Esophagus mucosa (tissue), 1 donor: Measurements from ENCODE around the gene DDO. TPM values are rescaled to one million over a fixed set of nuclear protein-coding genes. Genes with fewer than 3 reads are reported as not detected.
A peak's percentile ranks its signal among the peaks of the same experiment; 100 is the strongest.

Experiments
- ATAC-seq: fragments of 200-7000 bp; cut with Tn5 transposase; one replicate; pipeline ENCODE4 v1.9.1; 2020
- total RNA-seq: library from RNA; stranded (reverse); gene quantifications from one replicate; pipeline ENCODE4 v1.2.4, GENCODE V29; 2023
- donor health status: DM: yes; HTN: yes; CAD: no.

Gene DDO
- total RNA-seq, 1 donor from 2014 or later: 0.08 TPM

DNA sequence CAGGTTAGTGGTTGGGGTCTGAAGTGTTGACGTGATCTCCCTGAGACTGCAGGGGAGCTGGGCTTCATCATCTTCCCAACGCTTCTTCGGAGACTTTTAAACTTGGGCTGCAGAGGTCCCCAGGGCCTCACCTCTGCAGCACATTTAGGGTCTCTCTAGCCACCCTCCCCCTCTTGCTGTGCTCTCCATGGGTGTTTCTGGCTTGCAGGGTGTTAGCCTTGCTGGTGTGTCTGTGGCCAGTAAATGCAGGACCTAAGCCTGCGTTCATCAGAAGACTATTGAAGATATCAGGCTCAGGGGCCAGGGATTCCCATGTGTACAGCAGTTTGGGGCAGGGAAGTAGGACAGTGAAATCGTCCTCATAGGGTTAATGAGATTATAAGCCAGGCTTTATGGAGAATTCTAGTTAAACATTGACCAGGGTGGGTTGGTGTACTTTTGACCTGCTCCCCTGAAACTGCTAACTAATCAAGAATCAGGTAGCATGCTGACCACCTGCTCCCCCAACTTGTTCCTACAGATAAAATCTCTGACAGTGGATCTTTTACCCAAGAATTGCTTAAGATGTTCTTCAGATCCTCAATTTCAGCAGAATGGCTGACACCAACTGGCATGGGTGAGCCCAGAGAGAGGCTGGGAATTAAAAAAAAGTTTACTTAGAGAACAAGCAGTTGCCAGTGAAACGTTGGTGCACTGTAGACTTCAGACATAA is 3.8 kb upstream of the DDO start:
- no peak for ATAC-seq

- no peak for ATAC-seq
Observed at GRCh38 chr6:110418594-110418993, 3.2 kb upstream of the DDO start.

DNA sequence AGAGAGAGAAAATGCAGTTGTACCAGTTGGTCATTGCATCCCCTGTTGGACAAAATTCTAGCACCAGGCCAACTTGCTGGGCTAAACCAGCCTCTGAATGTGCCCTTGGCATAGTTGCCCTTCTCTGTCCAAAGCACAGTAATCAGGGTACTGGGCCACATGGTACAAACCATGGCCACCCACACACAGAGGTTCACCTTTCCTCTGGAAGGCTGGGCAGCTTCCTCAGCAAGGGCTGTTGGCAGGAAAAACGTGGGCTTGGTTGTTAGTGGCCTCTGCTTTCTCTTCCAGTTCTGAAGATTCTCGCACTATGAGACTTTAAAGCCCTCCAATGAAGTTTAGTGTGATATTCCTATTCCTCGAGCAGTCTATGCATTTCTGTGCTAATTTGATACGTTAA is 706 bp downstream of the DDO start:
- ATAC-seq: no peak

DNA sequence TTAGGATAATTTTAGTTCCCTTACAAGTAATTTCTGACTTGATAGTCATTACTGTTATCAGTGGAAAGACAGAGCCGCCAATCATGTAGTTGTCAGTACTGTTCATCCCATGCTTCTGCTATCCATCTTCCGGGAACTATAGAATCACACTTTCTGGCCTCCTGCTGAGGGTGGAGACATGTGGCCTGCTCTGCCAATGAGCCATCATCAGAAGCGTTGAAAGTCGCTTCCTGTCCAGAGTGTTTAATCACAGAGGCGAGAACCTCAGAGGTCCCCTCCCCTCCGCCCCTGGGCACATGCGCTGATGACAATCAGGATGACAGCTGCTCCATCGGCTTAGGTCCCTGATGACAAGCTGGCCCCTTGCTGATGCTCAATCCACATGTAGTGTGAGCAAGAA is 3.0 kb downstream of the DDO start:
- ATAC-seq: no peak

DNA sequence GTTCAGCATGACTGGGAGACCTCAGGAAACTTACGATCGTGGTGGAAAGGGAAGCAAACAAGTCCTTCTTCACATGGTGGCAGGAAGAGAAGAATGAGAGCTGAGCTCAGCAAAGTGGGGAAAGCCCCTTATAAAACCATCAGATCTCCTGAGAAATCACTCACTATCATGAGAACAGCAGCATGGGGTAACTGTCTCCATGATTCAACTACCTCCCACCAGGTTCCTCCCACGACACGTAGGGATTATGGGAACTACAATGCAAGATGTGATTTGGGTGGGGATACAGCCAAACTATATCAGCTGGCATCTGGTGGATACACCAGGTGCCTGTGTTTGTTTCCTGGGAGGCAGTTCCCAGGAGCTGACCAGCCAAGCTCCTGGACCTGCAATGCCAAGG is 4.9 kb downstream of the DDO start:
- no peak for ATAC-seq

GRCh38 chr6:110409794-110410193 is 5.6 kb downstream of the DDO start:
- no peak for ATAC-seq

DNA sequence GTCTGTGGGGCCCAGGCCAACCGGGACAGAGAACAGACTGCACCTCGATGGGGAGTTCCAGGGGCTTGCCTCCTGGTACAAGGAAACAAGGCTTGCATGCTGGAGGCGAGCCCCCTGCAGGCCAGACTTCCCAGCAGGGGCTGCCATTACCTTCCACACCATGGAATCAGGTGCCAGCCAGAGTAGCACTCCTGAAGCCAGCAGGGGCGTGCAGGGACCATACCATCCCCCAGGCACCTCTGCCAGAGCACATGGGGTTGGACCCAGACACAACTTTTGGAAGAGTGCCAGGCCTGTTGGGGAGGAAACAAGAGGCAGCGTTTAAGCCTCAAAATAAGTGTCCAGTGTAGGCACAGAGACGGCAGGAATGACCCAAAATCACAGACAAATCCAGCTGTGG is 6.5 kb downstream of the DDO start:
- ATAC-seq: no peak

- no peak for ATAC-seq
Observed at GRCh38 chr6:110404607-110405006, 10.8 kb downstream of the DDO start.

GRCh38 chr6:110401585-110402176 is 13.7 kb downstream of the DDO start:
- no peak for ATAC-seq

DNA sequence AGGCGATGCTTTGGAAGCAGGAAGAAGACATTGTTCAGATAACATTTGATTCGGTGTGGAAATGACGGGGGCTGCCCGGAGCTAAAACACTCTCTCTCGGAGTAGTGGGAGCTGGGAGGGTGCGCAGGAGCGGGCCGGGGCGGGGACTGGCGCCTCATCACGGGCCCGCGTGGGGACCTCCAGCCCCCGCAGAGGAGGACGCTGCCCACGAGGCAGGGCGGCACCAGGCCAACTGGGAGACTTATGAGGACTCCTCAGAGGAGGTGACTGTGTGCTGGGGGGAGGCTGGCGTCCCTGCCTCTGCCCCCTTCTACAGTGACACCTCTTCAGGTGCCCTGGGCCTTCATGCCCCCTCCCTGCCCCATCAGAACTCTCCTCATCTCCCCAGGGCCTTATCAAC is 15.2 kb downstream of the DDO start:
- ATAC-seq: peak; percentile 15

- peak; percentile 22 for ATAC-seq
Observed at GRCh38 chr6:110399219-110400071, 15.9 kb downstream of the DDO start.

- no peak for ATAC-seq
Observed at GRCh38 chr6:110398778-110399177, 16.6 kb downstream of the DDO start.

GRCh38 chr6:110395221-110395620 is 20.2 kb downstream of the DDO start:
- ATAC-seq: no peak

GRCh38 chr6:110394409-110394808 is 21.0 kb downstream of the DDO start:
- no peak for ATAC-seq

GRCh38 chr6:110392727-110393126 is 22.6 kb downstream of the DDO start:
- no peak for ATAC-seq

- no peak for ATAC-seq
Observed at GRCh38 chr6:110390404-110390803, 25.0 kb downstream of the DDO start.

- ATAC-seq: no peak
Observed at GRCh38 chr6:110389689-110390382, 25.5 kb downstream of the DDO start.

DNA sequence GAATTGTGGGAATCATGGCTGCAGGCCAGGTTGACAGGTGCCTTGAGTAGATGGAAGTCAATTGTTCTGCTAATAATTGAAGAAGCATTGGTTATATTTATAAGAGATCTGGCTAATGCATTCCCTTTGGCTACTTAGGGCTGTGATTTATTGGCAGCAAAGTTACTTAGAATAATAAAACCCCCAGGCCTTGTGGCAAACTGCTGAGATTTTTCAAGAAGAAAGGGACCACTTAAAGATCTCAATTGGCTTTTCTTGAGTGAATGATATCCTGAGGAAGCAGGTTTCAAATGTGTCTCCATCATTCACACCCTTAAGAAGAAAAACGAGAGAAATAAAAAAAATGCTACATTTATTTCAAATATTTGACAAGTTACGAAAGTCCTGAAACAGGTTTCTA is 27.4 kb downstream of the DDO start:
- no peak for ATAC-seq

DNA sequence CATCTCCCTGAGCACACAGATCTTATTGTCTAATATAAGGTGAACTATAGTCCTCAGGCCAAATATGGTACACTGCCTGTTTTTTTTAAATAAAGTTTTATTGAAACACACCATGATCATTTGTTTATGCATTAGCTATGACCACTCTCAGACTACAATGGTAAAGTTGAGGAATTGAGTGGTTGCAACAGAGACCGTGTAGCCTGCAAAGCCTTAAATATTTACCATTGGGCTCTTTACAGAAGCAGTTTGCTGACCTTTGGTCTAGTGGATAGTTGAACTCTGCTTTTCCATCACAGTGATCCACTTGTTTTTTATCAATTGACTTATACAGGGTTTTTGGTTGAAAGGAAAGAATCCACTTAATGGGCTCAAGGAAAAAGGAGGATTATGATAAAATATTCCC is 29.9 kb downstream of the DDO start:
- no peak for ATAC-seq

GRCh38 chr6:110378552-110378951 is 36.8 kb downstream of the DDO start:
- no peak for ATAC-seq

DNA sequence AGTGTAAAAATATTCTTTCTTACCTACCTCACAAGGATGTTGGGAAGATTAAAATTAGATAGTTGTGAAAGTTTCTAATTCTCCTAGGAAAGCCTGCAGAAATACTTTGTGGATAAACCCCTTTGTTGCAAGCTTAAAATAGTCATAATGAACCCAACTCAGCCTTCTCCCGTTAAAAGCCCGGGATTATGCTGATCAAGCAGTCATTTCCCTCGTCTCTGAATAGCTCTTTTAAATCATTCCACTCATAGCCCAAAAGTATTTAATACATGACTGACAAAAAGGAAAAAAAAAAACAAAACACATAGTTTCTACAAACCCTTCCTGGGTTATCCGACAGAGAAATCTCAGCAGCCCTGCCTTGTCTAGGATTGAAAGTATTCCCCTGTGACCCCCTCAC is 46.3 kb downstream of the DDO start:
- ATAC-seq: no peak

DNA sequence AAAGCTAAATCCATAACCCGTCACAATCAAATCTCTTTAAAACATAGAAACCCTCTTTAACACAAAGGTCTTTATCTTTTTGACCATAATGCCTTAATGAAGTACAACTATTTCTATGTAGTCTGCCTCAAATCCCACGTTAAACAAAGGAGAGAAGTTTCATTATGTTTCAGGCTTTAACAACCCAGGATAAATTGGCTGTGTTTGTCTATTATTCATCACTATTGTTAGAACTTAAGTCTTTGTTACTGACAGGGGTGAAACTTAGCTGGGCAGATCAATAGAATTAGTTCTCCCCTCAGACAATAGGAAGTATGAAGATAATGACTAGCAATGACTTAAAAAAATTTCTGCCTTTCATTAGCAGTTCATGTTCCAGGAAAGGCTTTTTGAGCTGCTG is 47.1 kb downstream of the DDO start:
- ATAC-seq: no peak

DNA sequence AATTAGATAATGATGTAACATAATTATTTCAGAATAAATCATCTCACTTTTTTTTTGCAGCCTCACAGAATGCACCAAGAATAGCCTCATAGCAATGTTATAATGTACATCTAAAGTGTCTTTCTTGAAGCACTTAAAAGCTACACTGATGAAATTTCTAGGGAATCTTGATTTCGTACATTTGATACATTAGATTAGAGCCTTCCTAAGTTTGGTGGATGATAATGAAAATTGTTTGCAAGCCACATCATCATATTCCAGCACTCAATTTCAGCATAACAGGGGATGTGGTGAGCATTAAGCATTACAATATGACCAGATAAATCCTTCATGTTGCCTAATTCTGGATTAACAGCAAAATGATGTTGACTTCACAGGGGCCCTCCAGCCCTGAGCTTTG is 47.5 kb downstream of the DDO start:
- ATAC-seq: no peak
